ELR (cell line): ENCODE data around the gene PTPRN2.

Experiments used
- DNase-seq: peaks from one replicate; pipeline ENCODE4 v3.0.0-alpha.2; 2015; ENCODE audit warnings: low read depth

PTPRN2 gene

GRCh38 chr7:158087196-158087595 is 500.4 kb downstream of the PTPRN2 start:
- no peak for DNase-seq

DNA sequence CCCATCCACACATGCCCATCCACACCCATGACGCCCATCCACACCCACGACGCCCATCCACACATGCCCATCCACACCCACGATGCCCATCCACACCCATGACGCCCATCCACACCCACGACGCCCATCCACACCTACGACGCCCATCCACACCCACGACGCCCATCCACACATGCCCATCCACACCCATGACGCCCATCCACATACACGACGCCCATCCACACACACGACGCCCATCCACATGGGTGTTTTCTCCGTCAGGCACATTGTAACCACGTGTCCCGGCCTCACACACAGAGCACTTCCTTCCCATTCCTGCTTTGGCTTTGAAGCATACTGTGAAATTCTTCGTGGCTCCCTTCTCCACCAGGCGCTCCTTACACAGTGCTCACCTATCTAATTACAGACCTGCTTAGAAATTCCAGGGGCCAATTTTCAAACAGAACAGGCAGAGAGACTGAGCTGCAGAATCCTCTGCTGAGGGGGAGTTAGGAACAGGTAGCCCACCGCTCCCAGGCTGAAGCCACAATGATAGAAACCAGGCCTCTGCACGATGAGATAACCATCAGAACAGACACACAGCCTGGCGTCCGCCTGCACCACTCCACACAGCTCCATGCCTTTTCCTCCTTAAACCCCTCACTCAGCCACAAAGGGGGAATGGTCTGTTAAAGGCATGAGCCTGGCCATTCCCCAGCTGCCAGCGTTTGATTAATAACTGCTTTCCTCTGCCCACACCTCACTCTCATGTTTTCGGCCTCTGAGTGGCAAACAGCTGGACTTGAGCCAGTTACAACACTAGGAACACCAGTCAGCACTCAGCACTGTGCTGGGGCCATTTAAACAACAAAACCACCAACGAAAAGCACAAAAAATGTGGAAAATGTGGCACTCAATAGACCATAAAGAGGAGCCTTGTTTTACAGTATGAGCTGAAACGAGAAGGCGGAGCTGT is 501.6 kb downstream of the PTPRN2 start:
- no peak for DNase-seq

DNA sequence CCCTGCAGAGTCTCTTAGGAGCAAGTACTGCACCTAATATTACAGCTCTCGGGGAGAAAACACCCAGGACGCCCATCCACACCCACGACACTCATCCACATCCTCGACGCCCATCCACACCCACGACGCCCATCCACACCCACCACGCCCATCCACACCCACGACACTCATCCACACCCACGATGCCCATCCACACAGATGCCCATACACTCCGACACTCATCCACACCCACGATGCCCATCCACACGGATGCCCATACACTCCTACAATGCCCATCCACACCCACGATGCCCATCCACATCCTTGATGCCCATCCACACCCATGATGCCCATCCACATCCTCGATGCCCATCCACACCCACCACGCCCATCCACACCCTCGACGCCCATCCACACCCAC is 503.1 kb downstream of the PTPRN2 start:
- no peak for DNase-seq

DNA sequence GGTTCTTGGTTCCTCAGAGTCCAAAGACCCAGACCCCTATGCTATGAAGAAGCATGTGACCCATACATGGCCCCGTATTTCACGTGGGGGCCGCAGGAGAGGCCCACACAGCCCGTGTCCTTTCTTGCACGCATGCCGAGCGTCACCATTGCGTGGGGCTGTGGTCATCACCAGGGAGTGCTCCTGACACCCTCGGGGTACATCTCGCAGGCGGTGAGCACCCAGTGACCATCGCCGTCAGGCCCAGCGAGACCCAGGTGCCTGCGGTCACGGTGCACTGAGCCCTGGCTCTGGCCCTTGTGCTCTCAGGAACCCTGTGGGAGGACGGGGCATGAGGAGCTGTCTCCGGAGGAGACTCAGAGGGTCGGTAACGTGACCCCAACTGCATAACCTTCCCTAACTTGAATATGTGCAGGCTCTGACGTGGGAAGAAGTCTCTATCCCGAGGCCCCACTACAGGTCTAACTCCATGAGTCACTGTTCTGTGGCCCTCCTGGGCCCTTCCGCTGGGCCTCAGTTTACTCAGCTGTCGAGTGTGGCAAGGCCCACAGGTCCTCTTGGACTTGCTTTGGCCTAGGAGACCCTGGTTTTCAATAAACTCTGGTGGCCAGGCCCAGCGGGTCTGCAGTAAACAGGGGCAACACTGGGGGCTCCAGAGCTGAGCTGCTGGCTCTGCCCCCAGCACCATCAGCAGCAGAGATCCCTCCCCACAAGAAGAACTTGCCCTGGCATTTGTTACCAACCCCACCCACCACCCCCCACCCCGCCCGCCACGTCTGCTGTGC is 503.9 kb downstream of the PTPRN2 start:
- DNase-seq: no peak

DNA sequence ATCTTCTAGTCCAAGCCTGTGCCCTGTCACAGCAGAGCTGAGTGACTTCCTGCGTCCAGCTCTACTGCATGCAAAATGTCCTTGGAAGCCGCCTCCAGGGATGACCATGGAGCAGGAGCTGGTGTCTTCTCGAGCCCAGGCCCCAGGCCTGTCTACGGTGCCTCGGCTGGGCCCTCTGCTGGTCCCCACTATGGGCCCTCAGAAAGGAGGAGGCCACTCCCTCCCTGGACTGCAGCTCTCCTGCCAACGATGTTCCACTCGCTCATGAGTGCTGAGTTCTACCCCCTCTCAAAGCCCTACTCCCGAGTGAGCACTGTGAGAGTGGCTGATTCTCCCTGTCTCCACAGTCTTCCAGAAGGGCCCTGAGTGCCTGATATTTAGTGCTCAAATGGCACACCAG is 504.9 kb downstream of the PTPRN2 start:
- DNase-seq: no peak

DNA sequence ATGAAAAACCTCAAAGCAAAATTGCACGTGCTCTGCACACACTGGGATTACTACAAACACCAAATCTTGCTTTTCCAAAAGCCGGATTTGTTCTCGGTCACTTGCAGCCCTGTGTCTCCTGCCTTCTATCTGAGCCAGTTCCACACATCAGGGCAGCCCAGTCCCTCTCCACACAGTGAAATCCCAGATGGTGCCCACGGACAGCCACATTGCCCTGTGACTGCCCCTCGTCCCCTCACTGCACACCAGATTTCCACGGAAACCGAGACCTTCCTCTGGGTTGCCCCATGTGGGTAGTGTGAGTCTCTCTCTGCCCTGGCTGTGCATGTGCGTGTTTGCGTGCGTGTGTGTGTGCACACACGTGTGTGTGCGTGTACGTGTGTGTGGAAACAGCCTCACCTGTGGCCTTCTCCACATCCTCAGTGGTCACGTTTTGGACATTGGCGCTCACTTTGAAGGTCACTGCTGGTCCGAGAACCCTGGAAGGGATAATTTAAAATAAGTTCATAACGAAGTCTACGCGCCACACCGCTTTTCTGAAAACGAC is 506.7 kb downstream of the PTPRN2 start:
- DNase-seq: no peak

DNA sequence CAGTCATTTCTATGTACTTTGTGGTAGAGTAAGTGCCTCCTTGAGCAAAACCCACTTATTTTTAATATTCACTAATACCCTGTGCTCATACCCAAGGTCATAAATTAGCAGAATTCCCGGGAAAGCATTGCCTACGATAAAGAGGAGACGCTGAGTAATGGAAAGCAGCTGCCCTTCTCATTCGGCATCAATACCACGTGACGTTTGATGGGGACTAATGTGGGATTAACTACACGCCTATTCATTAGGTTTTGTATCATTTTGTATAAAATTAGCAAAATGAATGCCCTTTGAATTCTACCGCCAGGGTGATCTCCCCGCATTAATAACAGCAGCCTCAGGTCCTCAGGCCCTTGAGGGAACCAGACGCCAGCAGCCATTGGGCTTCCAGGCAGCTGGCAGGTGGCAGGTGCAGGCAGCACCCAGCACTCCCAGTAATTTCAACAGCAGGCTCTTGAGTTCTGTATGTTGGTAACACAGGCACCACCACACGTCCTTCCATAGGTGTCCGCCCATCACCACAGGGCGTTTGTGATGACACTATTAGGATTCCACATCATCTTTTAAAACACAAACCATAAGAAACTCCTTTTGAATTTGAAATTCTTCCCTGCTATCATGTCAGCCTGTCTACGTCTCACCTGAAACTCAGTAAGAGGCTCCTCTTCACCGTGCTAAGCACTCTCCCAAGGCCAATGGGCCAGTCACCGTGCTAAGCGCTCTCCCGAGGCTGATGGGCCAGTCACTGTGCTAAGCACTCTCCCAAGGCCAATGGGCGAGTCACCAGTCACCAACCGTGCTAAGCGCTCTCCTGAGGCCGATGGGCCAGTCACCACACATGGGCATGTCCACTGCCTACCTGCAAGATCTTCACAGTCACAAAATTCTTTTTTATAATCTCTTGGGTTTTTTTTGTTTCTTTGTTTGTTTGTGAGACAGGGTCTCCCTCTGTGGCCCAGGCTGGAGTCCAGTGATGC is 509.4 kb downstream of the PTPRN2 start:
- no peak for DNase-seq

DNA sequence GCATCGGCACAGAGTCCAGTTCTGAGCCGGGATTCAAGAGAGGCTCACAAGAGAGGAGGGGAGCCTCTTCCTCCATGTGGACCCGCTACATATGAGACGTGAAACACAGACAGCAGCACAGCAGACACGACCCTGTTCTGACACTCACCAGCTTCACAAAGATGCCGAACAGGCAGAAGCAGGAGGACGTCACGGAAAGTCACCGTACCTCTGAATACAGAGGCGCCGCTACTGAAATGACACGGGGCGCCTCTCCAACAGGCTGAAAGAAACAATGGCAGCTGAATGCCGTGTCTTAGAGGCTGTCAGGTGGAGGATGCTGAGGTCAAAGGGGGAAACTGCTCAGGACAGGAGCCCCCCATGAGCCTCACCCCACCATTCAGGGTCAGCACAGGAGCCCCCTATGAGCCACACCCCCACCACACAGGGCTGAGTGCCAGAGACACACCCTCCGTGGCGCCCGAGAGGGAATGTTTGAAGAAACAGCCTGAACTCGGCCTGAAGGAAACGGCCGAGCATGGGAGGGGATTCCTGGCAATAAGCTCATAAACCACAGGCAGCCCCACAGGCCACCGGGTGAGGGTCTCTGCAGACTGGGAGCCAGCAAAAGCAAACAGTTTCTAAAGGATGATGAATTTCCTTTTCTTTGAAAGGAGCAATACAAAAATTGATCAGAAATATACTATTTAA is 510.3 kb downstream of the PTPRN2 start:
- no peak for DNase-seq

- DNase-seq: no peak
Observed at GRCh38 chr7:158076656-158077055, 511.0 kb downstream of the PTPRN2 start.

DNA sequence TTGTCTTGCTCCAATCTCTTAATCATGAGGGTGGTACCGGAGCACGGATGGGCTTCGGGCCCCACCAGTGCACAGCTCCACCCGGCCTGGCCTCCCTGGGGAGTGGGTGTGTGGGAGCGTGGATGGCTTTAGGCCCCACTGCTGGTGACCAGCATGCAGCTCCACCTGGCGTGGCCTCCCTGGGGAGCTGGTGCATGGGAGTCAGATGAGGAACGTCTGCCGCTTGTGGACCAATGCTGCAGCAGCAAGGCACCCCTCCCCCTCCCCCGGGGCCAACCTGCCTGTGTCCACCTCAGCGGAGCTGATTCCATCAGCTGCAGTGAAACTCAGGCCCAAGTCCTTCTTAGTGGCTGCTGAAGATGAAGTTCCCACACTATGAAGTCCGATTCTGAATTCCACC is 511.4 kb downstream of the PTPRN2 start:
- DNase-seq: no peak

DNA sequence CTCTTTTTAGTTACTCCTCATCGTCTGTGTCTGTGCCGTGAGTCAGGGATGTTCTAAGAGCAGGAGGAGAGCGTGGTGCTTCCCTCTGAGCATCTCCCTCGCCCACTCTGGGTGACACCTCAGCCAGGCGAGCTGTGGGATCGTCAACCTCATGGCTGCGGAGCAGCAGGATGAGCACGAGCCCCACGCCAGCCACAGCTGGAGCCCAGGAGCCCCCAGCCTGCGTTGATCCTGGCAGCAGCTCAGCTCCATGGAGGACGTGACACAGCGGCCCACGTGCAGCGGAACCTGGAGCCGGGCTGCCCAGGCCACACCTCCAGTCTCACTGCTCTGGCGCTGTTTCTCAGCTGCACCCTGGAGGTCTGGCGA is 512.0 kb downstream of the PTPRN2 start:
- DNase-seq: no peak

DNA sequence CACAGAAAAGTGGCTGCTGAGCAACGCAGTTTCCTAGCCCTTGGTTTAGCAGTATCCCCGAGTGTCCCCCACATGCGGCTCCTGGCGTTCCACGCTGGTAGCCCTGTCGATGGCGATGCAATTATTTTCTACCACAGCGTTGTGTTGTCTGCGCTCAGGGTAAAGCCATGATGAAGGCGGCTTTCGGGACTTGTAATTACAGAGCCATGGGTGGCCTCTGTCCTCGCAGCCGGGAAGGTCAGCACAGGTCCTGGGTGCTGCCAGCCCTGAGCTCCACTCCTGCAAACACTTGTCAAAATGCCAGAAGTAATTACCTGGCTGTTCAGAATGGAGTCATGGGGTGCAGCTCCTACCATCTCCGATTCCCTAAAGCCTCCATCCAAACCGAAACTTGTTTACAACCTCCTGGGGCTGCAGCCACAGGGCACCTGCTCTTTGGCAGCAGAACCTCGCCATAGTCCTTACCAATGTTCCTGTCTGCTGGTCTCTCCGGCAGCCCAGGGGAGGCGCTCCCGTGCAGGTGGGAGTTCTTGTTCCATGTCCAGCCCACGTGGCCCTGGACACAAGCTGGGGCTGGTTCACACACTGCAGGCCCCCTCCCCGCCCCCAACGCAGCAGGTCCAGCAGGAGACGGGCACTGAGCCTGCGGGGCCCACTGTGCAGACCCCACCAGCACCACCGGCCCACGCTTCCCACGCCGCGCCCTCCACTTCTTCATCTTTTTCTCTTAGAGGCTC is 512.6 kb downstream of the PTPRN2 start:
- no peak for DNase-seq

GRCh38 chr7:158073845-158074840 is 513.5 kb downstream of the PTPRN2 start:
- no peak for DNase-seq

DNA sequence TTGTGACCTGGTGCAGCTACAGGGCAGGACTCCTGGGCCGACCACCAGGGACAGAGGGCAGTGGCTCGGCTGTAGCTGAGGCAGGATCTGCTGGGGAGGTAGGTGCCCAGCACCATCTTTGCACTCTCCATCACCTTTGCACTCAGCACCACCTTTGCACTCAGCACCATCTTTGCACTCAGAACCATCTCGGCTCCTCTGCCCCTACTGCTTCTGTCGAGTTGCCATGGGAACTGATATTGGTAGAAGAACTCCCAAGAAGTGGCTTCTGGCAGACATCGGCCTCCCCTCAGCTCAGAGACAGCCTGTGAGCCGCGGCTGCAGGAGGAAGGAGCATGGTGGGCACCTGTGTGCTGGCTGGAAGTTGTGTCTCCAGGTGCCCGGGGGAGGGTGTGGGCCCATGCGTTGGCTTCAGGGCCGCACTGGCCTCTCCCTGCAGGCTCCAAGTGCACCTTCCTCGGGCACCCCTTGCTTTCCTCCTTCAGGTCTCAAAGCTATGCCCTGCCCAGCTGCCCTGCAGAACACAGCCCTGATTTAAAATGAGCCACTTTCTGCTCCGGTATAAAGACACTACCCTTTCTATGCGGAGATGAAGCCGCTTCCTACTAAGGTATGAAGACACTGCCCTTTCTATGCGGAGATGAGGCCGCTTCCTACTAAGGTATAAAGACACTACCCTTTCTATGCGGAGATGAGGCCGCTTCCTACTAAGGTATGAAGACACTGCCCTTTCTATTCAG is 514.5 kb downstream of the PTPRN2 start:
- DNase-seq: no peak

DNA sequence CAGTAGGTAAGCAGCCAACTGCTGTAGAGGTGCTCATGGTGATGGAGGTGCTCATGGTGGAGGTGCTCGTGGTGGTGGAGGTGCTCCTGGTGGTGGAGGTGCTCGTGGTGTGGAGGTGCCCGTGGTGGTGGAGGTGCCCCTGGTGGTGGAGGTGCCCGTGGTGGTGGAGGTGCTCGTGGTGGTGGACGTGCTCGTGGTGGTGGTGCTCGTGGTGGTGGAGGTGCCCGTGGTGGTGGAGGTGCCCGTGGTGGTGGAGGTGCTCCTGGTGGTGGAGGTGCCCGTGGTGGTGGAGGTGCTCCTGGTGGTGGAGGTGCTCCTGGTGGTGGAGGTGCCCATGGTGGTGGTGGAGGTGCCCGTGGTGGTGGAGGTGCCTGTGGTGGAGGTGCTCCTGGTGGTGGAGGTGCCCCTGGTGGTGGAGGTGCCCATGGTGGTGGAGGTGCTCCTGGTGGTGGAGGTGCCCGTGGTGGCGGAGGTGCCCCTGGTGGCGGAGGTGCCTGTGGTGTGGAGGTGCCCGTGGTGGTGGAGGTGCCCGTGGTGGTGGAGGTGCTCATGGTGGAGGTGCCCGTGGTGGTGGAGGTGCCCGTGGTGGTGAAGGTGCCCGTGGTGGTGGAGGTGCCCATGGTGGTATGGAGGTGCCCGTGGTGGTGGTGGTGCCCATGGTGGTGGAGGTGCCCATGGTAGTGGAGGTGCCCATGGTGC is 517.3 kb downstream of the PTPRN2 start:
- no peak for DNase-seq

- no peak for DNase-seq
Observed at GRCh38 chr7:158068853-158069252, 518.8 kb downstream of the PTPRN2 start.

- no peak for DNase-seq
Observed at GRCh38 chr7:158067931-158068482, 519.6 kb downstream of the PTPRN2 start.
